ENCODE results near the gene MAP4K4. TPM values are rescaled to one million over a fixed set of nuclear protein-coding genes. Genes with fewer than 3 reads are reported as not detected.

The MAP4K4 gene
- total RNA-seq, 2 experiments from 2014 or later = 92.8 to 94.0 TPM

DNA sequence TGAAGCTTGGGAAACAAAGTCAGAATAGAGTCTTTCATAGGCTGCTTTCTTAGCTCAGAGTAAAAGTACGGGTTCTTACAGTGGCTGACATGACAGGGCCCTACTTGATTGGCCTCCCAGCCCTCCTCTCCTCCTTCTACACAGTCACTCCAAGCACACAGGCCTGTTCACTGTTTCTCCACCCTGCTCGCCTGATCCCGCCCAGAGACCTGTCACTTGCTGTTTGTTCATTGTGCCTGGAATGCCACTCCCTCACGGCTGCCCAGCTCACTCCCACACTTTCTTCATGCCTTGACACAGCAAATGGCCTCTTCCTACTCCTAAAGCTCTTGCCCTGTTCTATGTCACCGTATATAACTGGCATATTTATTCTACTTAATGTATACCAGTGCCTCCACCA, 104.8 kb downstream of the MAP4K4 start:
- H3K27me3 Mint-ChIP-seq = no peaks in the 10 kb centered on the region
- Histone ChIP-seq H3K36me3 (ENCODE audit: insufficient read depth, low read length) (peaks cover 6% of the 10 kb centered on the region), H3K9me3 (ENCODE audit: control insufficient read depth in 1 of 2, insufficient read depth in 1 of 2, low read length in 2 of 2) (no peaks in the 10 kb centered on the region), H3K4me1 (ENCODE audit: insufficient read depth, low read length) (peaks cover 34% of the 10 kb centered on the region), H3K27me3 (ENCODE audit: control insufficient read depth in 1 of 2, insufficient read depth in 2 of 2, low read length in 2 of 2) (no peaks in the 10 kb centered on the region), H3K4me3 (ENCODE audit: low read length) (no peak overlapping the region), H3K27ac (ENCODE audit: low read depth in 1 of 2, low read length in 2 of 2) (no peak overlapping the region)
- no peak overlapping the region for H3K4me3 Mint-ChIP-seq
- CTCF ChIA-PET = no interaction called here
- intact Hi-C loops (cut with DNase I, micrococcal nuclease) = no loop called here
- ATAC-seq (ENCODE audit: poor library complexity) (no peak), DNase-seq (no peak)
- TF ChIP-seq, protein P1, sequence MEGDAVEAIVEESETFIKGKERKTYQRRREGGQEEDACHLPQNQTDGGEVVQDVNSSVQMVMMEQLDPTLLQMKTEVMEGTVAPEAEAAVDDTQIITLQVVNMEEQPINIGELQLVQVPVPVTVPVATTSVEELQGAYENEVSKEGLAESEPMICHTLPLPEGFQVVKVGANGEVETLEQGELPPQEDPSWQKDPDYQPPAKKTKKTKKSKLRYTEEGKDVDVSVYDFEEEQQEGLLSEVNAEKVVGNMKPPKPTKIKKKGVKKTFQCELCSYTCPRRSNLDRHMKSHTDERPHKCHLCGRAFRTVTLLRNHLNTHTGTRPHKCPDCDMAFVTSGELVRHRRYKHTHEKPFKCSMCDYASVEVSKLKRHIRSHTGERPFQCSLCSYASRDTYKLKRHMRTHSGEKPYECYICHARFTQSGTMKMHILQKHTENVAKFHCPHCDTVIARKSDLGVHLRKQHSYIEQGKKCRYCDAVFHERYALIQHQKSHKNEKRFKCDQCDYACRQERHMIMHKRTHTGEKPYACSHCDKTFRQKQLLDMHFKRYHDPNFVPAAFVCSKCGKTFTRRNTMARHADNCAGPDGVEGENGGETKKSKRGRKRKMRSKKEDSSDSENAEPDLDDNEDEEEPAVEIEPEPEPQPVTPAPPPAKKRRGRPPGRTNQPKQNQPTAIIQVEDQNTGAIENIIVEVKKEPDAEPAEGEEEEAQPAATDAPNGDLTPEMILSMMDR (IDR thresholded peaks at IDR 0.05) = no peak
- H3K36me3 Mint-ChIP-seq (ENCODE audit: low read depth) = peaks cover 25% of the 10 kb centered on the region
- H3K4me1 Mint-ChIP-seq (ENCODE audit: low read depth) = peaks cover 76% of the 10 kb centered on the region
- POLR2A ChIA-PET = interaction anchor here (0.6 kb wide), 1 partner anchor 483 kb away, joined by 4 read pairs; no protein-coding TSS in a partner anchor
- peak overlapping the region; percentile 38 for H3K27ac Mint-ChIP-seq
- H3K9me3 Mint-ChIP-seq = no peaks in the 10 kb centered on the region

DNA sequence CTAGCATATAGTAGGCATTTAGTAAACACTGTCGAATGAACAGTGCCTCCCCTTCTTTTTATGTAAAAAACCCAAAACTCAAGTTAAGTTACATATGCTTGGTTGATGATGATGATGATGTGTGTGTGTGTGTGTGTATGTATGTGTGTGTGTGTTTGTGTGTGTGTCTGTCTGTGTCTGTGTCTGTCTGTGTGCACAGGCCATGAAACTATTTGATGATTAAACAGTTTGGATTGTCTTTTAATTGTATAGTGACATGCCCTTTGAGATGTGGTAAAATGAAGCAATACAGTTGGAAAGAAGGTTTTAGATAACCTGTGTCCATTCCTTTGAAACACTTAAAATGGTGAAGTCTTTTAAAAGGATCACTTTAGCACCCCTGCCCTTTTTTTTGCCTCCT, 105.6 kb downstream of the MAP4K4 start:
- Histone ChIP-seq H3K4me1 (ENCODE audit: insufficient read depth, low read length) (peaks cover 34% of the 10 kb centered on the region), H3K9me3 (ENCODE audit: control insufficient read depth in 1 of 2, insufficient read depth in 1 of 2, low read length in 2 of 2) (no peaks in the 10 kb centered on the region), H3K27ac (ENCODE audit: low read depth in 1 of 2, low read length in 2 of 2) (no peak overlapping the region), H3K27me3 (ENCODE audit: control insufficient read depth in 1 of 2, insufficient read depth in 2 of 2, low read length in 2 of 2) (no peaks in the 10 kb centered on the region), H3K36me3 (ENCODE audit: insufficient read depth, low read length) (peaks cover 6% of the 10 kb centered on the region), H3K4me3 (ENCODE audit: low read length) (no peak overlapping the region)
- Mint-ChIP-seq H3K4me3 (no peak overlapping the region), H3K4me1 (ENCODE audit: low read depth) (peaks cover 82% of the 10 kb centered on the region), H3K27ac (no peak overlapping the region), H3K36me3 (ENCODE audit: low read depth) (peaks cover 26% of the 10 kb centered on the region), H3K27me3 (no peaks in the 10 kb centered on the region), H3K9me3 (no peaks in the 10 kb centered on the region)
- ChIA-PET CTCF (no interaction called here), POLR2A (no interaction called here)
- intact Hi-C loops (cut with DNase I, micrococcal nuclease) = no loop called here
- no peak for ATAC-seq (ENCODE audit: poor library complexity)
- DNase-seq = no peak
- TF ChIP-seq, protein P1 (IDR thresholded peaks at IDR 0.05) = no peak

DNA sequence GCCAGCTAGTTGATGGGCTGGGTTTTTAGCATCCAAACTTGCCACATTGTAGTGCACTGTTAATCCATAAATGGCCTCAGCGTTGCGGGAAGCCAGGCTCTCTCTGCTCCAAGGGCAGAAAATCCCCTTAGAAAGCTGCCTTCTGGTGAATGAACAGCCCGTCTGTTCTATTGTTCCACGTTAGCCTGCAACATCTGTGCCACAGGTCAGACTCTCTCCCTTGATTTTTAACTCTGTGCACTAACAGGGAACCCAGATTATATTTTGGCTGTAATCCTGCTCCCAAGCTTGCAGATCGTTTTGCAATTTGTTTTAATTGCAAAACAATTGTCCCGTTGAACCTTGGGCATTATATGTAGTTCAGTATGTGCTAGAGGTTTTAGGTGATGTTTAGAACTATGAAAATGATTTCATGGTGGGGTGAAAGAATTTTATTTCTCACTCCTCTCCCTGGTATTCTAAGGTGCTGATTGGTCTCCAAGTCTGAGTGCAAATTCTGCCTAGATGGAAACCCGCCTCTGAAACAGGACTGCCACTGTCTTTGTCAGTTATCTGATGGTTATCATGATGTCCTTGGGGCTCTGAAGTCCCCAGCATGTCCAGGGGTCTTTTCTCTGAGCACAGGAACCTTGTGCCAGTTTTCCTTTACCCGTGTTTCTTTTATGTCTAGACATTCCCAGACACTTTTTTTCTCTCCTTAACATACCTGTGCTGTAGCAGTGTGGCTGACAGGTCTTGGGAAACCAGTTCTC, 106.6 kb downstream of the MAP4K4 start:
- POLR2A ChIA-PET = no interaction called here
- peak overlapping the region; percentile 61 for H3K27ac Mint-ChIP-seq

More for the DNA sequence above, 106.6 kb downstream of the MAP4K4 start:
- TF ChIP-seq, protein P1 (IDR thresholded peaks at IDR 0.05) = no peak
- Mint-ChIP-seq H3K9me3 (no peaks in the 10 kb centered on the region), H3K36me3 (ENCODE audit: low read depth) (peaks cover 26% of the 10 kb centered on the region), H3K4me1 (ENCODE audit: low read depth) (peaks cover 78% of the 10 kb centered on the region), H3K4me3 (no peak overlapping the region), H3K27me3 (no peaks in the 10 kb centered on the region)
- Histone ChIP-seq H3K27me3 (ENCODE audit: control insufficient read depth in 1 of 2, insufficient read depth in 2 of 2, low read length in 2 of 2) (no peaks in the 10 kb centered on the region), H3K27ac (ENCODE audit: low read depth in 1 of 2, low read length in 2 of 2) (no peak overlapping the region), H3K9me3 (ENCODE audit: control insufficient read depth in 1 of 2, insufficient read depth in 1 of 2, low read length in 2 of 2) (no peaks in the 10 kb centered on the region), H3K4me3 (ENCODE audit: low read length) (no peak overlapping the region), H3K4me1 (ENCODE audit: insufficient read depth, low read length) (peaks cover 34% of the 10 kb centered on the region), H3K36me3 (ENCODE audit: insufficient read depth, low read length) (peaks cover 6% of the 10 kb centered on the region)
- intact Hi-C loops (cut with DNase I, micrococcal nuclease) = no loop called here
- CTCF ChIA-PET = interaction anchor here (0.7 to 1.3 kb wide), 3 partner anchors 11 to 19 kb away, joined by 3 read pairs; no protein-coding TSS in a partner anchor
- DNase-seq = no peak
- no peak for ATAC-seq (ENCODE audit: poor library complexity)

Data from CD4-positive, alpha-beta T cell (primary cell).